ENCODE results near the gene ZBTB20.

ZBTB20 gene

DNA sequence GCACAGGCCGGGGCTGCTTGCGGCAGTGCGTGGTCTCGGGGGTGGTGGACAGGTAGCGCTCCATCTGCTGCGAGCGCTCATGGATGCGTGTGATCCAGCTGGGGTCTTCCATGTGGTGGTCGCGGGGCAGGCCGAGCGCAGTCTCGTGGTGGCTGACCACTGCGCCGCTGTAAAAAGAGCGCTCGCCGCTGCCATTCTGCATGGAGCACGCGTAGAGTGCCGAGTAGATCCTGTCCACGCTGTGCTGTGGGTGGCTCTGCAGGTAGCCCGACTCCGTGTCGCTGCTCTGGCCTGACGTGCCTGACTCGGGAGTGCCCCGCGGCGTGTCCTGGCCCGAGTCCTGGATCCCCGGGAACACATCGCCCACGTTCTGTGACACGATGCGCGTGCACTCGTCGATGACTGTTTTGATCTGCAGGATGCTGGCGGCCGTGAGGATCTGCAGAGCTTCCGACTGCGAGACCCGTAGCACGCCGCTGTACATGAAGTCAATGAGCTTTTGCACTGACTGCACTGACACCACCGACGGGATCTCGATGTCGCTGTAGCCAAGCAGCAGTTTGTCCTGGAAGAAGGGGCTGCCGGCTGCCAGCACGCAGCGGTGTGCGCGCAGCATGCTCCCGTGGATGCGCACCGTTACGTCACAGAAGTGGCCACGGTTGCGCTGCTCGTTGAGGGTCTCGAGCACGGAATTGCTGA is 795.8 kb downstream of the ZBTB20 start:
- DNase-seq, result no peak

DNA sequence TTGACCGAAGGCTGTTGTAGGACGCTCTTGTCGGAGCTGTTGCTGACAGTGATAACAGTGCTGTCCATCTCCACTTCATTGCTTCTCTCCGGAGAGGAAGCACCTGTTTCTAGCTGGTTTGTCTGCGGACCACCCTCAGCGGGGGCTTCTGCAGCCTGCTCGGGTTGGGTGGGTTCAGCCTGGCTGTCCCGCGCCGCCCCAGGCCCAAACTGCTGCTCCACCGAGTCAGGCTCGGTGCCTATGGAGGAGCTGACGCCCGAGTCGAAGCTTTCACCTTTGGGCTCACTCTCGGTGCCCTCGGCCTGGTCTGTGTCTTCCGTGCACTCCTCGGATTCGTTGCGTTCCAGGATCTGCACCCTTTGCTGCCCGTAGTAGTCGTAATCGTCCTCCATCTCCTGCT is 796.4 kb downstream of the ZBTB20 start:
- no peak for DNase-seq

DNA sequence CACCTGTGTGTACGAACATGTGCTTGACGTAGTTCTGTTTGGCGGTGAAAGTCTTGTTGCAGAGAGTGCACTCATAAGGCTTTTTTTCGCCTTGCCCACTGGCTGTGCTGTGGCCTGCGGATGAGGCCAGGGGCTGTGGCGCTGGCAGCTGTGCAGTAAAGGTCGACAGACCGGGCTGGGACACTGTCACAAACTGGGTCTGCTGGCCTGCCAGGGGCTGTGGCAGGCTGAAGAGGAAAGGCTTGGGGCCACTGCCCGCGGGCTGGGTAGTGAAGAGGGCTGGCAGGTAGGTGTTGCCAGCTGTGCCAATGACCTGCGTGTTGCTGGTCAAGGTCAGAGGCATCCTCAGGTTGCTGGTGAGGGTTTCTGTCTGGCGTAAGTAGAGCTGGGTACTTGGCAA is 796.8 kb downstream of the ZBTB20 start:
- DNase-seq, result no peak

DNA sequence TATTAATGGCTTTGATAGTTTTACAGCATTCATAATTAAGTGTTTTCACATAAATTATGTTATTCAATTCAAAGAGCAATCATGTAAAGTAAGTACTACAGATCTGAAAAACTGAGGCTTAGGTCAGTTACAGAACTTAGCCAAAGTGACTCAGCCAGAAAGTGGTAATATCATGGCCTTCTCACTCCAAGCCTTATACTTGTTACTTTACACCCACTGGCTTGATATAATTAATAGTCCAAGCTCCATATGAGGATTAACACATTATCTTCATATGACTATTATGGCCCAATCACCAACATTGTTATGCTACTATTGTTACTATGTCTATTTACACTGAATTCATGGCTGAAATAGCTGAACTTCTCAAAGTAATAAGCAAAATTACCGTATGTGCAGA is 802.6 kb downstream of the ZBTB20 start:
- DNase-seq, result no peak

DNA sequence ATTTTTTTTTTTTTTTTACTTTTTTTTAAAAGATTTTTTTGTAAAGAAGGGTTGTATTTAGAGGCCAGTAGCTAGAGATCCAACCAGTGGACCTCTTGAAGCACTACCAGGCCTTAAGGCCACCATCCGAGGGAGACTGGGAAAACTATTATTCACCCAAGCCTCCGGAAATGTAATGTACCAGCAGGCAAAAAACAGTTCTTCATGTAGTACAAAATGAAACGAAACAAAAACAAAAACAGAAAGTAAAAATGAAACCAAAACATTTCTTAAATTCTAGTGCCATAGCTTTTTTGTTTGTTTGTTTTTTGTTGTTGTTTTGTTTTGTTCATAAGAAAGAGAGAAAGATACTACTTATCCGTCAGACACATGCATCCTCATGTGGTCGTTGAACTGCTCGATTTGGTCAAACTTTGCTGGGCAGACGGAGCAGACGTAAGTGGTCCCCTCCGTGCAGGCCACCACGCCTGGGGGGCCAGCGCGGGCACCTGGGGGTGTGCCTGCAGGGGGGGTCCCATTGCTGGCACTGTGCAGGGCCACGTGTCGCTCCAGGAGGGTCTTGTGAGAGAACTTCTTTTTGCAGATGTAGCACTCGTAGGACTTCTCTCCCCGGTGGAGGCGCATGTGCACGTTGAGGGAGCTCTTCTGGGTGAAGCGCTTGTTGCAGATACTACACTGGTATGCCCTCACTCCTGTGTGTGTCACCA is 808.3 kb downstream of the ZBTB20 start:
- no peak for DNase-seq

DNA sequence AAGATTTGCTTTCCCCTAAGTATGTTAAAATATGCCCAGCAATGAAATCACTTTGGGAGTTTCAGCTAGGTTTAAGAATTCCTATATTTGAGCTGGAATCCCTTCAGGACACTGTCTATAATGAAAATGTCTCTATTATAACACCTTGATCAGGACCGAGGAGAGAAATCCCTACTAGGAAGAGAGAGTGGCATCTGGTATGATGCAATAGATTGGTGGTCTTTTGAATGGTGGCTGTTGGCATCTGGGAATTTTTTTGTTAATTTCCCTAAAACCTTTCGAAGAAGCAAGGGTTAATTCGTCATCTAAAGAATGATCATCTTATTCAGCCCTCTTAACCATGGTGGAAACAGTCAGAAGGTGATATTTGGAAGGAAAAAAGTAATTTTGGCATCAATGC is 810.2 kb downstream of the ZBTB20 start:
- no peak for DNase-seq

DNA sequence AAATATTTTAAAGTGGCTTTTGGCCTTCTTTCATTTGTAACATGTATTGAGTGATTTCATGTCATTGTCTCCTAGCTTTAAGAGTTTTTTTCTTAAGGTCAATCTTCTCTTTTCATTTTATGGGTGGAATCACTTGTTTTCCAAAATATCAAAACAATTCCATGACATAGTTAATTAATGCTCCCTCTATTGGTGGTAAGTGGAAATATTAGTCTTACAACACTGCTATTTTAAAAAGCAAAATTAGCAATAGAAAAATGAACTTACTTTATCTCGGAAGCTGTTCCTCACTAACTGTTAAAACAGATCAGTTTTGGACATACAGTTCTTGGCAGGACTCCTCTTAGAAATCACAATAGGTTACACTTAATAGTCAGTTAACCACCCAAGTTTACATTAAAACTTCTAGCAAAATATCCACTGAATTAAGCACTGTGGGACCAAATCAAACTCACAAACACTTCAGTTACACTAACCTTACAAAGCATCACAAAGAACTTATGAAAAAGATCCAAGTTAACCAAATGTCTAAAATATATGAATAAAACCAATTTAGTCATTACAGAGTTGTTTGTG is 810.9 kb downstream of the ZBTB20 start:
- DNase-seq, result no peak

DNA sequence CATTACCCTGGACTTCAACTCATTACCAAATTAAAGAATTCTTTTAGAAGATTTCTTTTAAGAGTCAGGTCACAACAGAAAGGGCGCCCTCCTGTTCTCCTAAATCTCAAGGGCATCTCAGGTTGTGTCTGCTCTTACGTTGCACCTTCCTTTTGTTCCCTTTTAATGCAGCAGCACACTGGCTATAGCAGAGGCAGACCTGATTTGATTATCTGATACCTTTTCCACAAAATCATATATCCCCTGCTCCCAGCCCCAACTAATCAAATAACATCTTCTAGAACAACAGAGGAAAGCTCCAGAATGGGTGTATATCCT is 813.2 kb downstream of the ZBTB20 start:
- DNase-seq, result no peak

DNA sequence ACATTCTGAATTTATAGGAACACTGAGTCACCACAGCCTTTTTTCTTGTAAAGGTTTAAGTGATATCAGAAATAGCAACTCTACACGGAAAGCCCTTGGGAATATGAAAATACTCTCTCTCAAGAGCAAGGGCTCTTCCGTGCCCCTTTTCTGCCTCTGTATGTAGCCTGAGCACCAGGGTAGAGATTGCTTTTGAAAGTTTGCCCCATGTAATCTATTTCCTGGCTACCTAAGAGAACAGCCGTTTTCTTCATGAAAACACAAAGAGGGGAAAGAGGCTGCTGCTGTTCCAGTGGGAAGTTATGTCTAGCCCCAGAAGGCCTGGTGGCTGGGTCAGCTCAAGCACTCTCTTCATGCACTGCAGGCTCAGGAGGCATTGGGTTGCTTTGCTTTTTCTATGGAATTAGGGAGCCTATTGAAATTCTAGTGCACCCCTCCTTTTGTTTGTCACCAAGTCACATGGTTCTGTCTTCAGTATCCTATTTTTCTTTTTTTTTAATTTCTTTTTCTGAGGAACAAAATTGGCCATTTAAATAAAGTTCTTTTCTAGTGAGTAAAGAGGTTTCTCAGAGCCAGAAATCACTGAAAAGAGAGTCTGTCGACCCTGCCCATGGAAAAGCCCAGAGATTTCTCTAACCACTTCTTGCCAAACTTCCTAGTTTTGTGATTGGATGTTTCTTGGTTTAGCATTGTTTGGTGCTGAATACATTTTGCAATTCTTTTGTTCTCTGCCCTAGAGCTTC is 813.7 kb downstream of the ZBTB20 start:
- DNase-seq, result no peak

DNA sequence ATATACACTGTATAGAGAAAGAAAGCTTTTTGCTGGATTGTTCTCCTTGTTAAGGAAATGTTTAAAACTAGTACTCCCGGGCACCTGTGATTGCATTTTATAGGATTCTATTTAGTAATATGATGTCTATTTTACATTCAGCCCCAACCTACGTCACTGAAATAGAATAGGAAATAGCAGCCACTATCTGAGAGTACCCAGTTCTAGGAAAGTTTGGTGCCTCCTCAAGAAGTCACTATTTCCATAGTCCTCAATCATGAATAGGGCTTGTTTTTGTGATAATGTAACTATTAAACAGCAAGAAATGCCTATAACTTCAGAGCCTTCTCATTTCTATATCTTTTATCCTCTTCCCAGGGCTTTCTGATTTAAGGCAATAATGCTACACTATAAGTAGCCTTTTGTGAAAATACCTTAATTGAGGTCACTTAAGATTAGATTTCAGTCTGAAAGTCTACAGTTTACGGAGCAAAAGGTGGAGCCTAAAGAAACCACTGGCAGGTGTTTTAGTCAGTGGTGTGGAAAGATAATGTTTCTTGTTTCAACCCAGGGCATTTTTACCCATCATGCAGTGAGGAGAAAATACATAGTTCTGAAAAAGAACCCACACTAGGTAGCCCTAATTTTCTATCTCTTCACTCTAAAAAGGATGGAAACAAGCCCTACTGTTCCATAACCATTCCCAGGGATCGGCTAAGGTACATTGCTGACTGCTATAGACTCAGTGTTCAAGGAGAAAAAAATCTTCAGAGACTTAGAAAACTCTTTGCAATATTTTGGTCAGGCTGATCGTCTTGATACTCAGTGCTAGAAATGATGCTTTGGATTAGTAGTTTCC is 814.5 kb downstream of the ZBTB20 start:
- no peak for DNase-seq

DNA sequence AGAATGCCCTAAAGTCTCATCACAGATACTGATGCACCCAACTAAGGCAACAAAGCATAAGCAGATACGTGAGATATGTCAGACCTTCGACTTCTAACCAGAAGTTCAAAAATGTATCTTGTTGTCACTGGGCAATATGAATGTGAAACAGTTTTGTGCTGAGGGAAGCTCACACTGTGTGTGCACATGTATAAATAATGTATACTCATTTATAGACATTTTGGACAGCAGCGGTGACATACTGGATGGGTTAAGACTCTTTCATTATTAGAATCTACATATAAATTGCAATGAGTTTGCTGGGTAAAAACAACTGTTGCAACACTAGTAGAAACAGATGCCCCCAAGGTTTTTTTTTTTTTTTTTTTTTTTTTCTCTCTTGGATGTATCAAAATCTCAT is 815.4 kb downstream of the ZBTB20 start:
- DNase-seq, result no peak

DNA sequence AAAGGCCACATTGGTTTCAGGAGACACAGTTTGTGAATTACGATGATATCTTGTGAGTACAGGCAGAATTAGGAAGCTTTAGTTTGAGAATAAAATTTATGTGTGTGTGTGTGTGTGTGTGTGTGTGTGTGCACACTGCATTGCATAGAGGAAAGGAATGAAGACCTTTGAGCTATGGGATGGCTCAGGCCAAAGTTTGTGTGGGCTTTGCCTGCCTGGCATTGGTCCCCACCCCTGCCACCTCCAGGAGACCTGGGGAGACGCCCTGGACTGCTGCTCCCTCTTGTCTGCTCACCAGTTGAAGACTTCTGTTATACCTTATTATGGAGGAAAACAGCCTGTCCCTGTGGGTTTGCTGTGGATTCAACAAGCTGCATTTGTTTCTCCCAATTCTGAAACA is 816.1 kb downstream of the ZBTB20 start:
- DNase-seq, result no peak

DNA sequence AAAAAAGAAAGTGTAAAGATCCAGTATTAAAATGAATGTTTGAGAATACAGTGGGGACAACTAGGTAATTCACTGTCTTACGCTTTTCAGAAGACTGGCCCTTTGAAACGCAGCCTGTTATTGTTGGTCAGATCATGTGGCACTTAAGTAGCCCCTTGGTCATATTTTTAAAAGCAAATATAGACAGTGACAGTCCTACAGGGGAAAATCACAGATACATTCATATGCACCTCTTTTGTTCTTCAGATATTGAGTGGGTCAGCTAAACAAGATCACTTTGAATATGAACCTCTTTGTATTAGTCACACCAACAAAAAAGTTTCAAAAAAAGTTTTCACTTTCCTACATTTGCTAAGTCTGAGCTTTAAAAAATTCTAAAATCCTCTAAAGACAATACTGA is 817.3 kb downstream of the ZBTB20 start:
- no peak for DNase-seq

DNA sequence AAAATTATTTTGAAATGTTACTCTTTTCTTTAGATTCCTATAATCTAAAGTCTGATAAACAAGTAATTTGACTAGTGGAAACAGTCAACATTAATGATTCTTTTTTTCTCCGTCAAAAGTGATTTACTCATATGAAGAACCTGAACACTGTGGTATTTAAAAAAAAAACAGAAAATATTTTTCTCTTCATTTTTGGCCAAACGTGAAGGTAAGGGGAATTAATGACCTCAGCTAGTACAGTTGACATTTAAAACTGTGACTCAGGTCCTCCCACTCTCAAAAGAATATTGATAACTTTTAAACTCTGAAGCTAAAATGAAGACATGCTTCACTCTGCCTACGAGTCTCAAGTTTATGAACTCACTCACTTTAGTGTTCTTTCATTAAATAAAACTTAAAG is 818.7 kb downstream of the ZBTB20 start:
- DNase-seq, result no peak

DNA sequence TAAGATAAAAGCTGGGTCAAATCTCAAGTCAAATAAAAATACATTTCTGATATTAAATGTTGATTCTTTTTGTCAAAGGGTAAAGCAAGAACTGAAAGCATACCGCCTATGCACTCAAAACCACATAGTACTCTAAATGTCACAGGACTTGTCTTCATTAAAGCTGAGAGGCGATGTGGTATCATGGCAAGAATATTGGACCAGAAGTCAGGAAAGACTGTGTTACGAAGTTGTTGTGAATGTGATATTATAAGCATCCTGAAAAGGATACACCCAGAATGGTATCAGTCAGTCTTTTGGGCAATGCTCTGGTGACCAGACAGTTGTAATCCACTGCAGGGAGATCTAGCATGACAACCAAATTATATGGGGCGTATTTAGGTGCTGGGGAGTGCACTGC is 819.4 kb downstream of the ZBTB20 start:
- no peak for DNase-seq

DNA sequence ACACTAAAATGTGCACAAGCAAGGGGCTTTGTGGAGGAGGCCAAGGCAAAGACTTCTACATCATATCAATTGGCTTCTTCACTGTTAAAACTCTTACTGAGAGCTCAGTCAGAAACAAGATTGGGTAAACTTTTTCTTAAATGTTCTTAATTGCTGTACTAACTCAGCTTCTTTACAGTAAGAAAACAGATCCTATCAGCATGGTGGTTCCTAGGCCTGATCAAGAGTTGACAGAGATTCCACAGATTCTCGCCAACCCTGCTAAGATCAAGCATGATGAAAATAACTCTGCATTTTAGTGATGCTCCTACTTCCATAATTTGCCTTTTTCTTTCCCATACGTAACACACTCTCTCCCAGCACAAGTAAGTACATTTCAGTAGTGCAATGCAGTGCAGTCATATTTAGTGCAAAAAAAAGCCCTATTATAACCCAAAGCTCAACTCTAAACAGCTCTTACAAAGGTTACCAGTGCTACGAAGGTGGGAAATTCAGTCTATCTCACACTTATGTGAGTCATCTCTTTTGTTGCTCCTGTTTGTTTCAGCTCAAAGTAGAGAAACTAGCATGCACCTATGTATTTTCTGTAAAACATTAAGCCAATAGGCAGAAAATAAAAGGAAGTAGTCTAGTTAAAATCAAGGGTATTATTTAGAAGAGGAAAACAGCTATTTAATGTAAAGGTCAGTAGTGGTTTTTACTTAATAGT is 823.4 kb downstream of the ZBTB20 start:
- no peak for DNase-seq

DNA sequence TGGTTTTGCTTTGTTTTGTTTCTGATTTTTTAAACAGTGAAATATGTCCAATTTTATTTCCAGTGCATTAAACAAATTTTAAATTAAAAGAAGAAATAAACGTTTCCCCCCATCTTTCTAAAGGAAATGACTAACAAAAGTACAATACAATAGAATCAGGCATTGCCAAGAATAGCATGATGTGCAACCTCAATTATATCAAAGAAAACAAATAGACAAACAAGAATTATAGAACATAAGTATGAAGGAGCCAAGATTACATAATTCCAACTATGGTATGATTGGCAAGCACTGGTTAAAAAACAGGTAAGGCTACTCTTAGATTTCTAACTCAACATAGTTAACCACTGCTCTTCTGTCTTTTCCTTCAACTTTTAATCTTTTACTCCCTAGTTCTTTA is 826.8 kb downstream of the ZBTB20 start:
- no peak for DNase-seq

DNA sequence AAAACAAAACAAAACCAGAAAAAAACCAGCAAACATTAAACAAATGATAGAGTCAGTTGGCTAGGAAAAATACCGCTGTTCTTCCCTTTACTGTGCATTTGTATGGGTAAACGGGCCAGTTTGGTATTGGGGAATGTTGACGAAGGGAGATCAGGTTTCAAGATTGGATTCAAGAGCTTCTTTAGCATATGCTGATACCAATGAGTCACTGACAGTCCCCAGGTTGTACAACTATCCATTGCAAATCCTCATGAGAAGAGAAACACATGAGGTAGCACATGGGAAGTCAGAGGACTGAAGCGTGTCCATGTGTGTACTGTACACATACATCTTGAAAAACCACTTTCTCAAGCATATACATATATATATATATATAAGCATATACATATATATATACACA is 827.6 kb downstream of the ZBTB20 start:
- no peak for DNase-seq

DNA sequence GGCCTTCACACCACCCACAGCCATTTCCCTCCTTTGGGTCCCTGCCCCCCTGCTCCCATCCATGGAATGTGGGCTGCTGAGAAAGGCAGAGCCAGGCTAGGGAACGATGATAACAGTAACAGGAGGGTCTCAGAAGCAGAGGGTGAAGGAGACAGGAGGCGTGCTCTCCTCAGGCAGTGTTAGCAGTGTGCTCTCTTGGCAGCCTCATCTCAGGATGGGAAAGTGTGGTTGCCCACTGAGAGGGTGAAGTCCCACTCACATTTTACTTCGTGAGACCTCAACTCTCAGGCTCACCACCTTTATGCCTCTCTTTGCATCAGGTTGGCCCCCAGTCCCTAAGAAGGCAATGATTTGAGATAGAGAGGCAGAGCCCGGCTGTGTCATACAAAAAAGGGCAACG is 828.8 kb downstream of the ZBTB20 start:
- DNase-seq, result no peak

DNA sequence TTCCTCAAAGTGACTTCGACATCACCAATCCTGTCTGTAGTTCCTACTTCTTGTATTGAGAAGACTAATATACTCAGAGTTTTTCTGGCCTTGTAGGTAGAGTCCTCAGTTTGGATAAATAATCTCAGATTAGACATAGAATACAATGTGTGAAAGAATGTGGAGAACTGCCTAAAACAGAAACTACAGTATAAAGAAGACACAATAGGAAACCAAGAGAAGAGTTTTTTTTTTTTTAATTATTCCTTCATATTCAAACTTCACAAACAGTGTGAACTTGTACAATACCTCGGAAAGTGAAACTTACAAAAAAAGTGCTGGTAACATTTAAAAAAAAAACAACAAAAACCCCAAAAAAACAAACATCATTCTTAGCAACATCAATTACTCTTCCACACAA is 832.8 kb downstream of the ZBTB20 start:
- DNase-seq, result no peak

DNA sequence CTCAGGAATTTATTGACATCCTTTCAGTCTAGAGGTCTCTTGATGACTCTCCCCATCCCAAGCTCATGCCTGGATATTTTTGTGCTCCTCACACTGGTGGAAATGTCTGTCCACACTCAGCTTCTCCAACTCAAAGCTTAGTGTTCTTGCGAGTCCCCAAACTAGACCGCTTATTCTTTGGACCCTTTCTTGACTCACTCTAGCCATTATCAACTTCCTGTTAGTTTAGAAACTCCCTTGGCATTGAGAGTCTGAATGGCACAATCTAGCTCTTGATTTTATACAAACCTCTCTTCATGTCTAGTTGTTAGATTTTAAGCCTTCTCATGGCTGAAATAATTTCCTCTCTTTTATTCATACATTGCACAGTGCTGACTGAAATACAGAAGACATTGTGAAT is 833.7 kb downstream of the ZBTB20 start:
- DNase-seq, result no peak

DNA sequence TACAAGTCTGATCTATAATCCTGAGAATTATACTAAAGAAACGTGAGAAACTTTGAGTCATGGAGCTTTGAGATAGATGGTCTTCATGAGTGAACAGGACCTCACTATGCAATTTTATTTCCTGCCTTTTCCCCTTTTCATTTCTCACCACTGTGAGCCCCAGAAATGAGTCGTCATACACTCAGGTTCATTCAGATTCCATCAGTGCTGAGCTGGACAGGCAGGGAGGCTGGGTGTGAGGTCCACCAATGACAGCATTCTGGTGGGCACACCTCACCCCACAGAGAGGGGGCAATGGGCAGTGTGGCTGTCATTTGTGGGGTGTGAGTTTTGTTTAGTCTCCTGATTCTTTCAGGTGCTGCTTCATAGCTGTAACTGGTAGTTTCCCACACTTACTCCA is 836.4 kb downstream of the ZBTB20 start:
- no peak for DNase-seq

Data from CD4-positive, alpha-beta T cell treated with Interleukin-15 for 1 hour (primary cell).